K562 (cell line): ENCODE data around the gene RNF166. TPM values are rescaled to one million over a fixed set of nuclear protein-coding genes. Genes with fewer than 3 reads are reported as not detected.

Experiments
- ATAC-seq: fragments of 200-7000 bp; cut with Tn5 transposase; 3 replicates; pipeline ENCODE4 v1.9.1; 2020; ENCODE audit warnings: moderate library complexity
- BruUV-seq: library from RNA; stranded (reverse); fragments of 400-500 nt; replicated peaks from 2 replicates; lab custom pipeline; 2021; lab: Mats Ljungman, UMichigan
- CTCF ChIA-PET: fragments of 300-600 bp; formaldehyde crosslinking; extraction: SDS; loops from one replicate; lab custom pipeline; 2021; ENCODE audit warnings: low intra/inter-chr PET ratio; lab: Yijun Ruan, JAX
- POLR2A ChIA-PET: fragments of 300-600, 350-650 bp; sonication (Branson Sonifier 250); formaldehyde crosslinking; extraction: SDS; loops from one replicate; lab custom pipeline; 2021; ENCODE audit warnings: antibody characterized with exemption, inconsistent platforms; lab: Yijun Ruan, JAX
- DNase-seq, 4 experiments: peaks; one replicate each; pipeline versions ENCODE4 v3.0.0 to v3.0.0-alpha.2; 2011 to 2018; ENCODE audit warnings: low spot score in 3 of 4, mixed read lengths in 3 of 4; ENCODE audit errors: extremely low read depth in 1 of 4
- FAIRE-seq: peaks from 2 replicates; lab custom pipeline; 2011; peaks lifted over from hg19 to GRCh38; lab: Jason Lieb, UNC
- H2AFZ ChIP-seq: 2 replicates; pipeline ENCODE4 v1.6.0; 2011; ENCODE audit warnings: low read depth, low read length, control low read depth, inconsistent platforms
- H3K27ac ChIP-seq: fragments of 200-600 bp; 3 replicates; pipeline ENCODE4 v1.8.0; 2011; ENCODE audit warnings: low read depth, mild to moderate bottlenecking, control low read depth, inconsistent platforms, low read length, moderate library complexity, mixed read lengths; ENCODE audit errors: extremely low read depth
- H3K27me3 ChIP-seq, 2 experiments: fragments of 300-600 bp in 1 of 2; 2 replicates in 1 of 2; 3 replicates in 1 of 2; pipeline versions ENCODE4 v1.6.0 to v1.8.0; 2011; ENCODE audit warnings: inconsistent platforms in 2 of 2, low read length in 2 of 2, mild to moderate bottlenecking in 1 of 2, mixed read lengths in 1 of 2, moderate library complexity in 1 of 2; ENCODE audit not compliant: control insufficient read depth in 2 of 2, insufficient read depth in 2 of 2
- H3K36me3 ChIP-seq: fragments of 300-600 bp; 3 replicates; pipeline ENCODE4 v1.8.0; 2011; ENCODE audit warnings: mild to moderate bottlenecking, low read length, inconsistent platforms; ENCODE audit not compliant: control insufficient read depth, insufficient read depth
- H3K4me1 ChIP-seq, 2 experiments: fragments of 200-600 bp in 1 of 2; replicated peaks in 1 of 2; 2 replicates in 1 of 2; 3 replicates in 1 of 2; pipeline versions ENCODE4 v1.5.1 to v1.8.0; 2011; ENCODE audit warnings: inconsistent platforms in 2 of 2, low read length in 2 of 2, mild to moderate bottlenecking in 1 of 2, mixed read lengths in 1 of 2, moderate library complexity in 1 of 2; ENCODE audit not compliant: control insufficient read depth in 2 of 2, insufficient read depth in 2 of 2
- H3K4me2 ChIP-seq: 2 replicates; pipeline ENCODE4 v1.6.1; 2011; ENCODE audit warnings: low read length, control low read depth, inconsistent platforms, mixed read lengths; ENCODE audit not compliant: insufficient read depth
- H3K4me3 ChIP-seq: fragments of 200-600 bp; sonication (generic), shearing (Covaris generic); 2 replicates; pipeline ENCODE4 v1.5.1; 2016; ENCODE audit warnings: control low read depth, inconsistent platforms
- H3K79me2 ChIP-seq: fragments of 200-600 bp; 3 replicates; pipeline ENCODE4 v1.8.0; 2011; ENCODE audit warnings: low read length, inconsistent platforms; ENCODE audit not compliant: control insufficient read depth, insufficient read depth
- H3K9ac ChIP-seq, 2 experiments: 2 replicates each; pipeline versions ENCODE4 v1.6.0 to v1.6.1; 2011; ENCODE audit warnings: low read depth in 2 of 2, low read length in 2 of 2, control low read depth in 1 of 2, inconsistent platforms in 1 of 2, mild to moderate bottlenecking in 1 of 2, mixed read lengths in 1 of 2; ENCODE audit not compliant: insufficient read depth in 1 of 2
- H3K9me1 ChIP-seq: one replicate; pipeline ENCODE4 v1.6.0; 2011; ENCODE audit warnings: inconsistent platforms, mild to moderate bottlenecking, low read length, moderate library complexity; ENCODE audit not compliant: control insufficient read depth, insufficient read depth
- H3K9me3 ChIP-seq: replicated peaks from 2 replicates; pipeline ENCODE4 v1.5.1; 2011; ENCODE audit warnings: low read depth, low read length, inconsistent platforms; ENCODE audit not compliant: control insufficient read depth, insufficient read depth
- H4K20me1 ChIP-seq: replicated peaks from 2 replicates; pipeline ENCODE4 v1.6.1; 2011; ENCODE audit warnings: low read length, inconsistent platforms, mixed read lengths; ENCODE audit not compliant: control insufficient read depth, insufficient read depth
- CREB1 ChIP-seq, 2 experiments: sonication (generic) in 1 of 2; formaldehyde crosslinking in 1 of 2; IDR thresholded peaks; 2 replicates each; pipeline versions ENCODE4 v1.6.1 to v1.8.0; 2012 to 2022; ENCODE audit warnings: inconsistent platforms in 1 of 2, mild to moderate bottlenecking in 1 of 2, missing genetic modification reagents in 1 of 2, moderate library complexity in 1 of 2
- FOXA3 ChIP-seq, 2 experiments: fragments of 450-650 bp in 1 of 2; sonication (generic) in 1 of 2; formaldehyde crosslinking; IDR thresholded peaks in 1 of 2; conservative IDR thresholded peaks in 1 of 2; 2 replicates each; pipeline versions ENCODE4 v1.4.0 to v1.8.0; 2020 to 2022; ENCODE audit warnings: mild to moderate bottlenecking in 2 of 2, missing genetic modification reagents in 1 of 2
- MTA3 ChIP-seq: fragments of 450-650 bp; formaldehyde crosslinking; IDR thresholded peaks from 2 replicates; pipeline ENCODE4 v1.6.1; 2017; ENCODE audit warnings: mild to moderate bottlenecking, borderline replicate concordance
- PCBP2 ChIP-seq: fragments of 200-400 bp; formaldehyde crosslinking; IDR thresholded peaks from 2 replicates; pipeline ENCODE4 v1.6.1; 2018; ENCODE audit warnings: low read length, low read depth, mild to moderate bottlenecking, moderate library complexity; ENCODE audit not compliant: poor library complexity, severe bottlenecking
- whole genome bisulfite sequencing: fragments of 100-300 bp; shearing (Covaris generic); methylation state at CpG from one replicate; pipeline ENCODE4 v1.1.6; 2016; ENCODE audit warnings: low coverage, mixed read lengths; ENCODE audit not compliant: insufficient coverage; ENCODE audit errors: missing lambda C conversion rate; 5-methylcytosine and 5-hydroxymethylcytosine counted together
- in situ Hi-C: fragments of 300-500 bp; cut with MboI; formaldehyde crosslinking; loops from 4 replicates; pipeline ENCODE4 v1.15.0; 2018; ENCODE audit warnings: inconsistent platforms, mixed read lengths
- intact Hi-C: fragments of 100-400 bp; cut with micrococcal nuclease; formaldehyde crosslinking; loops from 2 replicates; pipeline ENCODE4 v1.14.2; 2022
- polyA plus RNA-seq, 8 experiments: library from polyadenylated mRNA; depleted of rRNA in 4 of 8; stranded (reverse) in 5 of 8; unstranded in 3 of 8; fragments of >200 nt; fragmentation: Nextera tagmentation in 2 of 8; fragmentation: Illumina TruSeq in 1 of 8; extraction: Ambion mirVana in 2 of 8; extraction: Trizol in 1 of 8; gene quantifications; 2 replicates each; pipeline versions ENCODE4 v1.2.1 to v1.2.3, GENCODE V29; 2011 to 2014; ENCODE audit warnings: inconsistent platforms in 1 of 8, missing spikeins in 1 of 8
- total RNA-seq, 7 experiments: library from RNA; depleted of rRNA in 6 of 7; stranded (reverse); fragments of >200 nt in 6 of 7; fragmentation: Illumina TruSeq in 2 of 7; extraction: Trizol in 2 of 7; gene quantifications; 2 replicates each; pipeline versions ENCODE4 v1.2.1 to v1.2.3, GENCODE V29; 2011 to 2021; ENCODE audit warnings: low replicate concordance in 1 of 7

Gene RNF166
- total and polyA plus RNA-seq, 9 of the 15 experiments (the other 6 are each of a cell fraction or from before 2014, with no cell fraction given), result 0.56 to 60.3 (median 19.5) TPM

DNA sequence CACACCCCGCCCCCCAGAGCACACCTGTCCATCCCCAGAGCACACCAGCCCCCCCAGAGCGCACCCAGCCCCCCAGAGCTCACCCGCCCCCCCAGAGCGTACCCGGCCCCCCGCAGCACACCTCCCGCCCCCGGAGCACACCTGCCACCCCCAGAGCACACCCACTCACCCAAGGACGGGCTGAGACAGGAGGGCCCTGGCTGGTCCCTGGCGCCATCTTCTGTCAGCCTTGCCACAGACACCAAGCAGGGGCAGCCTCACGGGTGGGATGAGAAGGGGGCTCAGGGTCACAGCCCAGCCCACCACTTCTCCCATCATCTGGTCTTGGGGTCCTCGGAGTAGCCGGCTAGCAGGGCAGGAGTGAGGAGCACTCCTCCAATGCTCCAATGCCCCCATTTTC lies 47.0 kb upstream of the RNF166 start:
- Histone ChIP-seq H3K4me2 (no peak overlapping the region), H3K27me3 (no peaks in the 10 kb centered on the region), H3K79me2 (peaks cover 82% of the 10 kb centered on the region), H3K27ac (no peak overlapping the region), H3K9me1 (peaks cover 12% of the 10 kb centered on the region), H3K4me3 (no peak overlapping the region)
- ATAC-seq (no peak), FAIRE-seq (no peak)
- intact Hi-C loops, result no loop called here
- 71% methylated on average over 7 of the region's 13 CpGs for WGBS
- TF ChIP-seq MTA3 (no peak), FOXA3 (CRISPR knock-in tag; conservative IDR thresholded peaks at IDR 0.05 in 1 of 2, IDR thresholded peaks at IDR 0.05 in 1 of 2) (no peak), CREB1 (IDR thresholded peaks at IDR 0.05) (no peak), CREB1 (CRISPR knock-in tag; IDR thresholded peaks at IDR 0.05) (no peak), PCBP2 (no peak)
- TF ChIP-seq, all 486 proteins: peak for 0
- POLR2A ChIA-PET, result interaction anchor here (0.6 to 8.9 kb wide), 4 partner anchors 10 to 87 kb away, joined by 3 to 102 read pairs (median 8); no protein-coding TSS in a partner anchor
- Histone ChIP-seq H3K9me3 (no peaks in the 10 kb centered on the region), H2AFZ (no peak overlapping the region), H3K4me1 (peaks cover 0 to 79% of the 10 kb centered on the region in 2 experiments; a peak in 3 of 5 replicates), H4K20me1 (peaks cover 43% of the 10 kb centered on the region), H3K9ac (peak overlapping the region in 1 of 2 experiments; percentile 84; a peak in 1 of 4 replicates), H3K36me3 (peaks cover 87% of the 10 kb centered on the region; the same call in 2 of the 3 replicates)
- CTCF ChIA-PET, result no interaction called here
- DNase-seq, result no peak
- BruUV-seq, result no TSS peak
- in situ Hi-C loops, result no loop called here
